ENCODE measurements around the gene HPS4.

HPS4 gene

DNA sequence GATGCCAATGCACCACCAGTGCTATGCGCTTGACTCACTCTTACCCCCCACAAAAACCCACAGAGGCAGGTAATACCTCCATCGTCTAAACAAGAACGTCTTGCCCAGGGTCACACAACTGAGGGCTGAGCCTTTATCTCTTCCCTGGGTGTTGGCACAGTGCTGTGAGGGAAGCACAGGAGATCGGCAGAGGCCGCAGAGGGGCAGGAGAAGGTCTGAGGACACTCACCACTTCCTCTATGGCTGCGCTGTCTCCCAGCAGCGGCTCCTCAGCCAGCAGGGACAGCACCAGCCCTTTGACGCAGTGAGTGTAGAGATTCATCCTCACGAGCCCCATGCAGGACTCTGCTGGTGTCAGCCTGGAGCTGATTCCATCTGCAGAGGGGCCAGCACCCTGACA lies 19.9 kb downstream of the HPS4 start:
- no peak for DNase-seq

DNA sequence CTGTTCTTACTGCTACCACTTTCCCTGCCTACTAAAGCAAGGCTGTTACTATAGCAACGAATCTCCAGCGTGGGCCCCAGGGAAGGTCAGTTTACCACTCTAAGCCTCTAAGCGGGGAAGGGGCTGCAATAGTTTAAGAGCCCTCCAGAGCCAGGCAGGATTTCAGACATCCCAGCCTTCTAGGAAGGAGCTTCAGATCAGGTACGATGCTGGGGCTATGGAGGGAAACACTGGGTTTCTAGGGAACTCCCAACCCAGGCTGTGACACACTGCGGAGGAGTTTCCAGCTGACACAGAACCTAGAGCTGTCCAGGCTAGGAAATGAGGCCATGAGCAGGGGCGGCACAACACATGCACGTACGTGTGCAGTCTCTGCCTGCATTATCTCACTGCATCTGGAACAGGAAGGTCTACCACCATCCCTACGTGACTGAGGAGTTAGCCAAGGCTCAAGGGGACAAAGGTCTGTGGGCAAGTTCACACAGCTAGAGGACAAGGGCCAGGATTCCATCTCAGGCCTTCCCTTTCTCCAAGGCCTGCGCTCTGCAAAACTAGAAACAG lies 20.4 kb downstream of the HPS4 start:
- no peak for DNase-seq

DNA sequence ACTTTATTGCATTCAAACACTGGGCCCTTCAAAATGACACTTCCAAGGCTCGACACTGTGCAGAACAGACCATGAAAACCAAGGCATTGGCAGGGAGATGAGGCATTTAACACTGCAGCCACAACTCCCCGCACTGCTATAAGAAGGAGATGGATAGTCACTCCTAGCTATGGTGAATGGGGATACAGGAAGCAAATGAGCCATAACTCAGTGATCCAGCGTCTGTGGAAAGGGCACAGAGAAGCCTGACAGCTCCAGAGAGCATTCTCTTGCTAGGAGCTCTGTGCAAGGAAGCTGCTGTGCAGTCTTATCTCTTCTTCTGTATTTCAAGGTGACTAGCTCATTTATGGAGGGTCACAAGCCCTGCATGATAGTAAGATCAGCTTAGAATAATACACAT lies 20.9 kb downstream of the HPS4 start:
- no peak for DNase-seq

DNA sequence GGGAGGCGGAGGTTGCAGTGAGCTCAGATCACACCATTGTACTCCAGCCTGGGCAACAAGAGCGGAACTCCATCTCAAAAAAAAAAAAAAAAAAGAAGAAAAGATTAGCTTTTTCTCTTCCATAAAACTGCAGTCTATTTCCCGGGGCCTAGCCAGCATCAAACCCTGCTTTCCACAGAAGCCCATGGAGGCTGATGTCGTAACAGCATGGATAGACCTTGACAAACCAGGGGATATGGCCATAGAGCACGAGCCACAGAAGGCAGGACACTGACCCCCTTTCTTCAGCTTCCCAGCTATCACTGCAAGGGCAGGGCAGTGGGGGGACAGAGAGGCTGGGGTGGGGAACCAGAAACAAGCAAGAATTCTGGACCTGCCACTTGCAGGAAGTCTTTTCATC lies 21.5 kb downstream of the HPS4 start:
- no peak for DNase-seq

DNA sequence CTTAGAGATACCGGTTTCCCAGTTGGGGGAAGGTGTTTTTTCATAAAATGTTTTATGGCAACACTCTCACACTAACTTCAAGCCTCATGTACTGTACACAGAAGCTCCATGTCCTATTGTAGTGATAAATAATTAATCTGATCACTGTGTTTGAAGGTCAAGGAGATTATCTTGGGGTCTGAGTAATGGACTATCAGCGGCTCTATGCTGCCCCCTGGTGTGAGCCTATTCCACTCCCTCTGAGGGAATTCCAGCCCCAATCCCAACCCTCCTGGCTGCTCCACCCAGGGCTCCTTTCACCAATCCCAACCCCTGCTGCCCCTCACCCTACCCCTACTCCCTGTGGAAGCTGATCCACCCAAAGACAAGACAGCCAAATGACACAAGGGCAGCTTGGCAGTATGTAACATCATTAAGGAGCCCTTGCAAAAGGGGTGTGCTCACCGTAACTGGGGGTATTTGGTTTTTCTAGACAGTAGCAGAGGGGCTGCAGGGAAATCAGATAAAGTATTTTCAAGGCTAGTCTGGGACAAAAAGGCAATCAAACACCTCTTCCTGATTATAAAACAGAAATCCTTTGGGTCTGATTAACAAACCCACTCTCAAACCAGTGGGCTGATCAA lies 22.3 kb downstream of the HPS4 start:
- DNase-seq: no peak

DNA sequence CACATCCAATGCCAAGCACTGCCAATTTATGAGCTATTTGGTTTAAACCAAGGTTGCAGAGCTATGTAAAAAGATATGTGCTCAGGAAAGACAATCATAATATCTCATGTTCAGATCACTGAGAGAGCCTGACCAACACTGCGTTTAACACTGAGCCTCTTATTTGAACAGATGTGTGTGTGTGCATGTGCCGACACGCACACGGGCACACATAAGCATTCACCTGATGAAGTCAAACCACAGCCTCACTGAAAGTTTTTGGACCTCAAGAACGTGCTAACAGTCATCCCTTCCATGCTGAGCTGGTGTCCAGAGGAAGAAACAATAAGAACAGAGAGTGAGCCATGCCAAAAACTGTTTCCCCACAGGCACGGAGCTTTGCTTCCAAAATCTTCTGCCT lies 23.4 kb downstream of the HPS4 start:
- DNase-seq: no peak

DNA sequence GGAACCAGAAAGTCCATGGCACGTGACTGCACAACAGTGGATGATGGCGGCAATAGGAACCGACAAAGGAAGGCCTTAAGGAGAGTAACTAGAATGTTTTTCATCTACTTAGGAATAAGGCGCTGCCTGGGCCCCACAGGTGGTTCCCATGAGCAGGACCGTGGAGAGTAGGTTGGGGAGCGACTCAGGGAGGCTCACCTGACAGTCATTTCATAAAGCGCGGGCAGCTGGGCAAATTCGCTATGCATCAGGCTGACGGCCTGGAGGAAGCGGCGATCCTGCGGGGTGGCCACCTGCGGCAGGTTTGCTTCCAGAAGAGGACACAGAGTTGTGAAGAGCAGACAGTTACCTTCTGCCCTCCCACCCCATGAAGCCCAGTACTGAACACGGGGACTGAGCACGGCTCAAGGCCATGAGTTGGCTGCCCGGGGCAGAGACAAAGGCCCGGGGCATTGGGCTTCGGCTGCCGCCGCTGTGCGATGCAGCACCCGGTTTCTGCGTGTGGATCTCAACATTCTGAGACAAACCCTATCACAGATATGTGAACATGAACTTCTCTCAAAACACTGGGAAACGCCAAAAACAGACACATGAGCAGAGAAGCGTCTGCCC lies 25.8 kb downstream of the HPS4 start:
- DNase-seq: no peak

DNA sequence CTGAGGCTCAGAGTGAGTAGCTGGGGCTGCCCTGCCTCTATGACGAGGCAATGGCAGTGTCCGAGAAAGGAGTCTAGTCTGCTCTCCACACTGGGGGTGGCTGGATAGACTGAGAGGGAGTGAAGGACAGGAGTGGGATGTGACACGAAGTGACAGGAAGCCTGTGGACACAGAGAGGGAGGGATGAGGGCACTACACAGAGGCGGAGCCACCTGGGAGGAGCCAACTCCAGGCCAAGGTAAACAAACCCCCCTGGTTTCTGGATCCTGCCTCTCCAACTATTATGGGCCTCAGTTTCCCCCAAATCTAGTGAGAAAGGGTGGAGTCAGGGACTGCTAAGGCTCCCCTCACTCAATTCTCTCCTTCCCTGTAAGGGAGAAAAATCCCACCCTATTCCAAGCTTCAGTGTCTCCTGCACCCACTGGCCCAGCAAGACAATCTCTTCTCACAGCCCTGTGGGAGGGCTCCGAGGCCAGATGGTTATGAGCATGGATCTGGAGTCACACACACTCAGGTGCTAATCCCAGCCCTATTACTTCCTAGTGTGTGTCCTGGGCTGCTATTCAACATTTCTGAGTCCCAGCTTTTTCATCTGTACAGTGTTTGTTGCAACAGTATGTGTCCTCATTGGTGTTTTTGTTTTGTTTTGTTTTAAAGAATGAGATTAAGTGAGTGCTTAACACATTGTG lies 29.6 kb downstream of the HPS4 start:
- no peak for DNase-seq

DNA sequence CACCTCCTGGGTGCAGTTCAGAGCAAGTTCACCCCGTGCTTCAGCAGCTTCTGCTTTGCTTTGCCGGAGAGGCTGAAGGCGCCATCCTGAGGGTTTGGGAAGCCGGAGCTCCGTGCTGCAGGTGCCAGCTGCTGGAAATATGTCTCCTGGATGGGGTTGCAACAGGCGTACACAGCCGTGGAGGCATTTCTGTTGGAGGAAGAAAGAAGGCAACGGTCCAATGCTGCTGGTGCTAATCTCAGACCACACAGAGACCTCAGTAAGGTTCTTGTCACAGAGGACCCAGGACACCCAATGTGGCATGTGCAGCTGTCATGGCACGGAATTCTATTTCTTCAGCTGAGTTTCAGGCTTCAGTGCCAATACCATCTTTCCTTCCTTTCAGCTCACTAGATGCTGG lies 30.4 kb downstream of the HPS4 start:
- DNase-seq: no peak

DNA sequence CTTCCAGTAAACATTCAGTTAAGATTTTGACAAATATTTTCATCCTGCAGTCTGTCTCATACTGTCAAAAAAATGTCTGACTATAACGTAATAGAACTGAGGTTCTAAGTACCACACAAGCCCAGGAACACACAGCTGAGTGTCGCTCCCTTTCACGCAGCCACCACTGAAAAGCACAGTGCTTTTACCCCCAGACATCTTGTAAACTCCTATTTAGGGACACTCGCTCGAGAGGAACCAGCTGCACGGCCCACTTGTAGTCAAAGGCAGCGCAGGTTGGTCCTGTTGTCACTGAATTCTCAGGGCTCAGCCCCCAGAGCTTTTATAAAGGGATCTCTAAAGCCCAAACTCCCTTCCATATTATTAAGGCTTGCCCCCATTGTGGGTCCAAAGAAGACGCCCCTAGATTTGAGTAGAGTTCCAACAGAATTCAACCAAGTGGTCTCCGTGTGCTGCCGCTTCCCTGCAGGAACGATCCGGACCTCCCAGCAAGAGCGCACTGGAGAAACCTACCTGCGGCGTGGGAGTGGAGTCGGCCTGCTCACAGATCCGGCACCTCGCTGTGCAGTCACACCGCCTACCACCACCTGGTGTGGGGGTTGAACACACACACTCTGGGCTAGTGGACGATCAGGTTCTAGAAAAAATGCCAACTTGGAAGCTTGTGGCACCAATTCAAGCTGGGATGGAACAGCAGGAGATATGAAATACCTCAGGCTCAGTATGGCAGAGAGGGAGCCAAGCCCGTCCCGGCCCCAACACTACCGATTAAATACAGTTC lies 31.2 kb downstream of the HPS4 start:
- no peak for DNase-seq

DNA sequence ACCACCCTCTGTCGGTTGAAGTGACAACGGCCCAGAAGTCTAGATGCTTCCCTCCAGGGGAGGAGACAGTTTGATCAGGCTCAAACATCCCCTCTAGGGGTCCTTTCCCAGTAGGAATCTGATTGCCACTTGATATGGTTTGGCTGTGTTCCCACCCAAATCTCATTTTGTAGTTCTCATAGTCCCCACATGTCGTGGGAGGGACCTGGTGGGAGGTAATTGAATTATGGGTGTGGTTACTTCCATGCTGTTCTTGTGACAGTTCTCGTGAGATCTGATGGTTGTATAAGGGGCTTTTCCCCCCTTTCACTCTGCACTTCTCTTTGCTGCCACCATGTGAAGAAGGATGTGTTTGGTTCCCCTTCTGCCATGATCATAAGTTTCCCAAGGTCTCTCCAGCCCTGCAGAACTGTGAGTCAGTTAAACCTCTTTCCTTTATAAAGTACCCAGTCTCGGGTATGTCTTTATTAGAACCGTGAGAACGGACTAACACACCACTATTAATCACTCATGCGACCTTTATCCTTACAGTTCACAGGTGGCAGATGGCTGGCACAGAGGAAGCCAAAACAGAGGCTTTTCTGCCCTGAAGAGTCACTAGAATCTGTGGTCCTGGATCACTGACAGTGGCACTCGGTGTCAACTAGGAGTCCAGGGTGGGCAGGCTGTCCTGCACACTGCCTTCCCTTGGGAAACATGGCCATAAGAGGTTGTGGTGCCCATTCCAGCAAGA lies 33.0 kb downstream of the HPS4 start:
- DNase-seq: no peak

DNA sequence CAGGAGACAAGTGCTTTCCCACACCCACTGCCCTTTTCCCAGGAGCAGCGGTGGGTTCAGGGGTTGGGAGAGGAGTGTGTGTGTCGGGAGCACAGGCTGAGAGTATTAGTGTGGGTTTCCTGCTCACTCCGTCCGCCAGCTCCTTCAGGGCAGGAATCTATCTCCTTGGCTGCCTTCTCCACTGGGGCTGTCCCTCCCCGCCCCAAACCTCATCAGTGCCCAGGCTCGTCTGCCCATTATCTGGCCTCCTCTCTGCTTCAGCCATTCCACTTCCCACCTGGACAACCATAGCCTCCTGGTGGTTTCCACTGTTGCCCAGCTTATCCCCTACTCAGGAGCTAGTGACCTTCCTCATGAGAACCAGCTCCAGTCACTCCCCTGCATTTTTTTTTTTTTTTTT lies 34.6 kb downstream of the HPS4 start:
- DNase-seq: no peak

DNA sequence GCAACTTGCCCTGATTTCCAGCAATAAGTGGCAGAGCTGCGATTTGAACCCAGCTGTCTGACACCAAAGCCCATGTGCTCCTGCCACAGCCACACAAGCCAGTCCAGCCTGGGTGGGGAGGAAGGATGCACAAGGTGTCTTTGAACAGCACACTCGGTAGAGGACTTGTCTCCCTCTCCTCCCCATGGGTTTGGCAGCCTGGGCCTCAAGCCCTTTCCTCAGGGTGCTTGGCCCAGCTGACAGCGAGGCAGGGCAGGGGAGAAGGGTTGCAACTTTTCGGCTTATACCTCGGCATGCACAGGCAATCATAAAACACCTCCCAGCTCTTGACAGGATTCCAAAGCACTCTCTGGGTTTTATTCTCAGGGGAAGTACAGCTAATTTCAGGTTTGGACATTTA lies 35.2 kb downstream of the HPS4 start:
- DNase-seq: no peak

DNA sequence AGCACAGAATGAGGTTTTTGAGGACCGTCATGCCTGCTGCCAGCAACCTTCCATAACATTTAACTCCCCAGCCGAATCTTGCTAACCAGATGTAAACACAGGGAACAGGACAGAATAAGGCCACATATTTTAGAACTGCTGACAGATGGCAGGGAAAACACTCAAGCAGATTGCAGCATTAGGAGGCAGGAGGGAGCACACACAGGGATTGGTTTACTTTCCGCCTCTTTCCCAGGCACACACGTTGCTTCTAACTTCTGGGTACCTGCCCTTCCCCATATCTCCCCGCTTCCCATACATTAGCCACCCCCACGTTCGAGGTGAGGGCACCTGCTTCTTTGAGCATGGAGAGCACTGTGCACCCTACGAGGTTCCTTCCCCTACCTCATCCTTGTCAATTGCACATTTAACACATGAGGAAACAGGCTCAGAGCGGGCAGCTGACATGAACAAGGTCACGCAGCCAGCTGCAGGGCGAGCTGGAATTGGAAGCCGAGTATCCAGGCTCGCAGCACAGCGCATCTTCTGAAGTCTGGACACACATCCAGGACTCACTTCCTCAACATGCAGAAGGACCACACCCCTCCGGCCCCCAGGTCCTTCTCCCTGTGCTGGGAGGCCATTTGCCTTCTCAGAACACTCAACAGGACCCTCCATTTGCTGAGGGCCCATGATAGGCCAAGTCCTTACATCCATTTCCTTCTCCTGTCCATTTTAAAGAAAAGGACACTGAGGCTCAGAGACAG lies 35.8 kb downstream of the HPS4 start:
- DNase-seq: no peak

DNA sequence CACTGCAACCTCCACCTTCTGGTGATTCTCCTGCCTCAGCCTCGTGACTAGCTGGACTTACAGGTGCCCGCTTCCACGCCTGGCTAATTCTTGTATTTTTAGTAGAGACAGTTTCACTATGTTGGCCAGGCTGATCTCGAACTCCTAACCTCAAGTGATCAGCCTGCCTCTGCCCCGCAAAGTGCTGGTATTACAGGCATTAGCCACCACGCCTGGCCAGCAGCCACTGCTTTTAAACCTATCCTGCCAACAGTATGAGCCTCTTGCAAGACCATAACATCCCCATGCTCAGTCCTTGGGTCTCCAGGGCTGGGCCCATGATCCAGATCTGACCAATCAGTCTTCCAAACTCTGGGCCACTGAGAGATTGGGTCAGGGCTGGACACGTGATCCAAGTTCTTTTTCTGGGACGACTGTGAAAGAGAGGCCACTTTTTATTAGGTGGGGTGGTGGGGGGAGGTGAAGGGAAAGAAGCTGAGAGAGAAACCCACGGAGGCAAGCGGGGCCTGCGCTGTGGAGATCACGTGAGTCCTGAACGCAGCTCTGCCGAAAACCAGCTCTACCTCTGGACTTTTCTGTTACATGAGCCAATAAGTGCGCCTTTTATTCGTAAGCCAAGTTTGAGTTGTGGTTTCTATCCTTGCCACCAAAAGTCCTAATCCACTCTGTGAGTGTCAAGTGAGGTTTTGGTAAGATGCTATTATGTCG lies 36.6 kb downstream of the HPS4 start:
- DNase-seq: no peak

DNA sequence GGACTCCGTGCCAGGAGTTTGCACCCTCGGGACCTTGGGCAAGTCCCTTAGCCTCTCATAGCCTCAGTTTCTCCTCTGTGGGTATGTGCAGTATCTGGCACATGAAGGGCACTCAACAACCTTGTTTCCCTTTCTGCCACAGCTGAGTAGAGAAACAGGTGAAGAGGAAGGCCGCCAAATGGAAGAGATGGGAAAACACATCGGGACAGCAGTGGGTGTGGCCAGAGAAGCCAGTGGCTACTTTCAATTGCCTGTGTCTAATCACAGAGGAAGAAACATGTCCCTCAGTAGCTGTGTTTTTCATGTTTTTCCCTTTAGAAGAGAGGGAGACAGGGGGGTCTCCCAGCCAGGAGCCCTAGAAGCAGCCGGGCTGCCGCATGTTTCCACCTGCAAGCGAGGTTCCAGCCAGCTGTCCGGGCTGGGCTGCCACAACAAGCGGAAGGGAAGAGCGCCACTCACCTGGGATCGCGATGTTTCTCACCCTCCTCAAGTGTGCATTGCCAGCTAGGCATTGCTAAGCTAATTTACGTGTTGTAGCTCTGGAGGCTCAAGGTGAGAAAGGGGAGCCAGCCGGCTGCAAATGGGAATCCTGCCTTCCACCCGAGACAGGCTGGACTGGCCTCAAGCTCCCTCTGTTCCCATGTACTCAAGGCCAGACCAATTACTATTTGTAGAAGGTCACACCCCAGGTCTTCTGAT lies 37.9 kb downstream of the HPS4 start:
- DNase-seq: no peak

DNA sequence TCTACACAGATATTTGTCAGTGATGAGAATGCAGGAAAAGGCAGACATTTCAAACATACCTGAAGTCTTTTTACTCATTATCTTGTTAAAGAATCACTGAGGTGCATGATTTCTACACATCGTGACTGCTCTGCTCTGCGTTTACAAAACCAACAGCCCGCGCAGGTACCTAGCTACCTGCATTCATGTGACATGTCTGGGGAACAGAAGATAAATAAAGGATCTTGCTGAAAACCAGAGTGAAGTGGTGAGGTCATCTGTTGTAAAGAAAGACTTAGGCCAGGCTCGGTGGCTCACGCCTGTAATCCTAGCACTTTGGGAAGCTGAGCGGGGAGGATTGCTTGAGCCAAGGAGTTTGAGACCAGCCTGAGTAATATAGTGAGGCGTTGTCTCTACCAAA lies 38.8 kb downstream of the HPS4 start:
- no peak for DNase-seq

DNA sequence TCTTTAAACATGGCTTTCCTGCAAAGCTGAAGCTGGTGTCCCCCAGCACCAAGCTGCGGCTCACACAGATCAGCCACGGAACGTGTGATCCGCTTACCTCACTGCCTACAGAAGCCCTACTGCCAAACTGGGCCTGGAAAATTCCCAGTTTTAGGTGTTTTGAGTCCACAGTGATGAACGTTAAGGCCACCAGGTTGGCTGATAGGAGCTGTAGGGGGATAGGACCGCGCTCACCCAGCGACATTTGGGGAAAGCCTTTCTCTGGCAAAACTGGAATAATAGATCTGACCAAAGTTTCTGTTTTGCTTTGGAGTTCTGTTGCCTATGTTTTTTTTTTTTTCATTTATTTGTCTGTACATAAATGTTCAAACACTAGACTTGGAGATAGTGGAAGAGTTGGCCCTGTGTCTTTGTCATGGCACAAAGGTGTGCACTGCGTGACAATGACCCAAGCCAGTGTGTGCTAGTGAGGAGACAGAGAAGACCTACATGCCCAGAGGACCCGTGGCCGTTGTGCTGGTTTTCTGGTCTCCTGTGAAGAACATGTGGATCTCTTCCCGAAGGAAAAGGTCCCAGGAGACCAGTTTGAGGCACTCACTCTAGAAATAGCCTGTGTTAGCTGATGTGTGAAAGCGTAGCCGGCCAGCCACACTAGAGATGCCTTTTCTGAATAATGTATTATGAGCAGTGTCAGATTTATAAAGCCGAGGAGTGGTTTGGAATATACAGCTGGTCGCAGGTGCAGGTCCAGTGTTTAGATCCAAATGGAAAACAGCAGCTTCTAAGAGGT lies 39.5 kb downstream of the HPS4 start:
- DNase-seq: no peak

DNA sequence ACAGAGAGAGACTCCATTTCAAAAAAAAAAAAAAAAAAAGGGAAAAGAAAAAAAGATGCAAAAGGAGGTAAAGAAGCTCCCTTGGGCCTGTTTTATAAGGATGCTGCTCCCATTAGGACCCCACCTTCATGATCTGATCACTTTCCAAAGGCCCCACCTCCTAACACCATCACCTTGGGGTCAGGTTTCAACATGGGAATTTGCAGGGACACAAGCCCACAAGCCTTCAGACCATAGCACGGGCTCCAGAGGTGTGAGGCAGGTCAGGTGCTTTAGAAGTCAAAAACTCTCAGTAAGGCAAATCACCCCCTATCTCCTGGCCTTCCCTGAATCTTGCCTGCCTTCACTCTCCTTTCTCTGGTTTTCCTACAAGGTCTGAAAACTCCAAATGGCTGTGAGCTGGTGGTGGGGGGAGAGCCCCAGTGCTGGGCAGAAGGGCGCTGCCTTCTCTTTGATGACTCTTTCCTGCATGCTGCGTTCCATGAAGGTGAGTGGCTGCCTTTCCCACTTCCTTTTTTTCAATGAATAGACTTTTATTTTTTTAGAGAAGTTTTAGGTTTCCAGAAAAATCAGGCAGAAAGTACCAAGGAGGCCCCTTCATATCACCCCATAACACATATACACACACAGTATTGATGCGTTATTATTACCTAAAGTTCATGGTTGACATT lies 41.4 kb downstream of the HPS4 start:
- DNase-seq: no peak

All from KG1 (cell line).